Omental fat pad (tissue), 4 donors: ENCODE data around the gene CACNA1F. TPM values are rescaled to one million over a fixed set of nuclear protein-coding genes. Genes with fewer than 3 reads are reported as not detected.

ENCODE experiments used
- ATAC-seq: fragments of 150-250 bp; one replicate; pipeline ENCODE4 v1.9.1; 2016; ENCODE audit warnings: mild to moderate bottlenecking, moderate library complexity; ENCODE audit not compliant: low FRiP score
- DNase-seq: peaks from one replicate; pipeline ENCODE4 v3.0.0-alpha.2; 2019; ENCODE audit warnings: low spot score
- total RNA-seq, 4 donors: library from RNA; depleted of rRNA; stranded (reverse); fragments of >200 nt; gene quantifications; one replicate each; pipeline ENCODE4 v1.1.0, GENCODE V29; 2016
- TF ChIP-seq, protein P1 (sequence below), 3 donors: fragments of 450-650 bp; IDR thresholded peaks; one replicate each; pipeline ENCODE4 v1.5.1; 2016 to 2017; ENCODE audit warnings: antibody characterized with exemption in 3 of 3, mild to moderate bottlenecking in 3 of 3, moderate library complexity in 2 of 3

Gene CACNA1F
- total RNA-seq, 4 donors from 2014 or later, result 0.19 to 0.60 (median 0.34) TPM

DNA sequence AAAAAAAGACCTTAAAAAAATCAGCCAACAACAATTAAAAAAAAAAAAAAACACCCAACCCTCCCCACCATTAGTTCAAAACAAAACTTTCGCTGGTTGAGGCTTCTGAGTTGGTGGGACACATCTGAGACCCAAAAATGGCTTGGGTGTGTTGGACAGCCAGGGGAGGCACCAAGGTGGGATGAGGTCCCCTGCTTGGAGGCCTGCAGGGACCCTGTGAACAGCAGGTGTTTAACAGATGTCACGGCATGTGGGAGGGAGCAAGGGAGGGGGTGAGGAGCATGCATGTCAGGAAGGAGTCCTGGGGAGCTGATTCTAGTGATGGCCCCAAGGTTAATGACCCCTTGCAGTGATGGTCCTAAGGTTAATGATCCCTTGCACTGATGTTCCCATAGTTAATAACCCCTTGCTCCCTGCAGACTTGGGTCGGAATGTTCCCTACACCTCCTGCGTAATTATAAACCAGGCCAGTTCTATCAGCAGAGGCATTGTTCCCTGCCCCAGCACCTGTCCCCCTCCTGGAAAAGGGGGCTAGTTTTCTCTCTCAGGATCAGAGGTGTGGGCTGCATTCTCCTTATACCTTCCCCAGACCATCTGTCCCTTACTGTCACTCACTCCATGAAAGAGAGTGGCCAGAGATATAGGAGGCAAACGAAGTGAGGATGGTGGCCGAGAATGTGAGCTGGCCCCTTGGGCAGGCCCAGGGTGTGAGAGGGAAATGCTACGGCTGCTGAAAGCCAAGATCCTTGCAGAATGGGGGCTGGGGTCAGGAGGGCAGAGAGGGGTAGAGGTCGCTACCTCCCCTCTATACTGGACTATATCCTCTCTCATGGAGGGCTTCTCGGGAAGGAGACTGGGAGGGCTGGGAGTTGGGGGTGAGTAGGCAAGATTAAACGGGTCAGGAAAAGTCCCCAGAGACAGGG is 33.6 kb upstream of the CACNA1F start:
- DNase-seq, result no peak

DNA sequence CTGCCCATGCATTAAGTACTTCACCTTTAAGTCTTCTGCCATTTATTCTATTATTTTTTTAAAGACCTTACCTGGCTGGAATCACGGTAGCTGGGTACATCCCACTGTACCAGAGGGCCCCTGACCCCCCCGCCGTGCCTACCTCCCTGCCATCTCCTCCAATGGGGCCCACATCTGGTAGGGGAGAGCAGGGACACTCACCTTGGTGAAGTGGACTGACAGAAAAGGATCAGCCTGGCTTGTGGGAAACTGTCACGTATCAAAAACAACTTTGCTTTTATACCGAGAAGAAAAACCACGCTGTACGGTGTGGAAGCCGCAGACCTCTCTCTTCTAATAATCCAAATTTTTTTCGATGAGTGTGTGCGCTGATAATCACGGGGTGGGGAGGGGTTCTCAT is 31.3 kb upstream of the CACNA1F start, which contains the start of gene FOXP3:
Gene FOXP3 (minus strand): TSS at position 251 of the 400 bp plus-strand sequence. CDS start 6,205 bp downstream, outside the sequence.
- no peak for ATAC-seq
- DNase-seq, result no peak
- TF ChIP-seq, protein P1, sequence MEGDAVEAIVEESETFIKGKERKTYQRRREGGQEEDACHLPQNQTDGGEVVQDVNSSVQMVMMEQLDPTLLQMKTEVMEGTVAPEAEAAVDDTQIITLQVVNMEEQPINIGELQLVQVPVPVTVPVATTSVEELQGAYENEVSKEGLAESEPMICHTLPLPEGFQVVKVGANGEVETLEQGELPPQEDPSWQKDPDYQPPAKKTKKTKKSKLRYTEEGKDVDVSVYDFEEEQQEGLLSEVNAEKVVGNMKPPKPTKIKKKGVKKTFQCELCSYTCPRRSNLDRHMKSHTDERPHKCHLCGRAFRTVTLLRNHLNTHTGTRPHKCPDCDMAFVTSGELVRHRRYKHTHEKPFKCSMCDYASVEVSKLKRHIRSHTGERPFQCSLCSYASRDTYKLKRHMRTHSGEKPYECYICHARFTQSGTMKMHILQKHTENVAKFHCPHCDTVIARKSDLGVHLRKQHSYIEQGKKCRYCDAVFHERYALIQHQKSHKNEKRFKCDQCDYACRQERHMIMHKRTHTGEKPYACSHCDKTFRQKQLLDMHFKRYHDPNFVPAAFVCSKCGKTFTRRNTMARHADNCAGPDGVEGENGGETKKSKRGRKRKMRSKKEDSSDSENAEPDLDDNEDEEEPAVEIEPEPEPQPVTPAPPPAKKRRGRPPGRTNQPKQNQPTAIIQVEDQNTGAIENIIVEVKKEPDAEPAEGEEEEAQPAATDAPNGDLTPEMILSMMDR (IDR thresholded peaks at IDR 0.05), result no peak

More for the DNA sequence above, 33.6 kb upstream of the CACNA1F start:
- TF ChIP-seq, protein P1 (IDR thresholded peaks at IDR 0.05), result no peak
- no peak for ATAC-seq

DNA sequence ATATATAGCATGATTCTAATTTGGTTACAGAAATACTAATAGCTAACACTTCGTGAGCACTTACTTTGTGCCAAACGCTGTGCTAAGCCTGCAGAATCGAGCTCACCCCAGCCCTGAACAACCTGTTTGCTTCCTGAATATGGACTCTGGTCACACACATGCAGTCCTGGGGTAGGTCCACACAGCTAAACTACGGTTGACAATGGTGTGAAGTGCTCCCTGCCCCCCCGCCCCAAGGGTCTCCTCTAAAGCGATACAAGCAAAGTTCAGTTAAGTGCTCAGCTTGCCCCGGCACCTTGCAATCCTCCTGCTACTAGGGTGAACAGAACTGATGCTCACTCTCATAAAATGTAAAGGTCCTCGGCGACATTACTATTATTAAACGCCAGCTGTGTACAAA is 30.5 kb upstream of the CACNA1F start:
- TF ChIP-seq, protein P1 (IDR thresholded peaks at IDR 0.05), result no peak
- no peak for DNase-seq
- no peak for ATAC-seq

DNA sequence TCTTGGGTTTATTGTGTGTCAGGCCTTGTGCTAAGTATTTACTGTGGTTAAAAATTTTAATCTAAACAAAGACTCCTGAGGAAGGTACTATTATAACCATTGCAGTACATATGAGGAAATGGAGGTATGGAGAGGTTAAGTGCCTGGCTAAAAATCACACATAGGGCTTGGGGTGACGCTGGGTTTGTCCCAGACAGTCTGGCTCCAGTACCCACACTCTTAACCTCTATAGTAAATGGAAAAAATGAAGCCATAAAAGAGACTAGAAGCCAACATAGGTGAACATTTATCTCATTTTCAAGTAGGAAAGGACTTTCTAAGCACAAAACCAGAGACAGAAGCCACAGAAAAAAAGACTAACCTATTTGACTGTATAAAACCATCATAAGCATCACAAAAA is 29.5 kb upstream of the CACNA1F start:
- ATAC-seq (no peak), DNase-seq (no peak)
- TF ChIP-seq, protein P1 (IDR thresholded peaks at IDR 0.05), result no peak

DNA sequence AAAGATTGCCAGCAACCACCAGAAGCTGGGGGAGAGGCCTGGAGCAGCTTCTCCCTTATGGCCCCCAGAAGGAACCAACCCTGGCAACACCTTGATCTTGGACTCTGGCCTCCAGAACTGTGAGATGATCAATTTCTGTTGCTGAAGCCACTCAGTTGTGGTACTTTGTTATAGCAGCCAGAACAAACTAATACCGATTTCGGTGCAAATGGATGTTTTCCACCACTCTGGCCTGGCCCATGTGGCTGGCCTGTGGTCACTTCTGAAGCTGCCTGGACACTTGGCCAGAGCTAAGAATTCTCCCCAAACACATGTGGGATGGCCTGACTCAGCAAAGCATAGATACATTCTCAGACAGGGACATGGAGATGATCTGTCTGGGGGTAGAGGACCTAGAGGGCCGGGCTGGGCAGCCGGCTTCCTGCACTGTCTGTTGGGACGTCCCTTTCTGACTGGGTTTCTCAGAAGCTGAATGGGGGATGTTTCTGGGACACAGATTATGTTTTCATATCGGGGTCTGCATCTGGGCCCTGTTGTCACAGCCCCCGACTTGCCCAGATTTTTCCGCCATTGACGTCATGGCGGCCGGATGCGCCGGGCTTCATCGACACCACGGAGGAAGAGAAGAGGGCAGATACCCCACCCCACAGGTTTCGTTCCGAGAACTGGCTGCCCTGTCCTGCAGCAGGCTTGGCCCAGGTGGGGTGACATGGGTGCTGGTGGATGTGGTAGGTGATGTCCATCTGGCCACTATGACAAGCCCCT is 27.3 kb upstream of the CACNA1F start:
- TF ChIP-seq, protein P1 (IDR thresholded peaks at IDR 0.05), result no peak
- DNase-seq, result no peak
- ATAC-seq, result no peak

DNA sequence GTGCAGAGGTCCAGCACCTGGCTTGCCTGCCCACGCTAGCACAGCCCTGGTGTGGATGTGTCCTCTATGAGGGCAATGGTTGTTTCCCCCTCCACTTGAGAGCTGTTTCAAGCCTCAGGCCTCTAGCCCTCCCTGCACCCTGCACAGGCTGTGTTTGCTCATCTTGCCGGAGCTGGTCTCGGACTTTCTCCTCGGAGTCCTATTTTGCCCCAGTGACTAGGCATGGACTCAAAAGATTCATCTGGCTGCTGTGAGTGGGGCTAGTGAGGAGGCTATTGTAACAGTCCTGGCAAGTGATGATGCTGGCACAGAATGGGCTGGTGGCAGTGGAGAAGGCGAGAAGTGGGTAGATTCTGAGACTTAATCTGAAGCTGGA is 25.6 kb upstream of the CACNA1F start:
- DNase-seq (no peak), ATAC-seq (no peak)
- TF ChIP-seq, protein P1 (IDR thresholded peaks at IDR 0.05), result no peak
